BE2C (cell line): ENCODE results near the gene NFKBIL1.

Experiments used
- DNase-seq: peaks from one replicate; pipeline ENCODE4 v3.0.0-alpha.2; 2020
- H3K27me3 ChIP-seq: fragments of 250-450 bp; sonication (Bioruptor Pico); 2 replicates; pipeline ENCODE4 v1.5.1; 2020; ENCODE audit warnings: mild to moderate bottlenecking
- H3K36me3 ChIP-seq: fragments of 250-450 bp; sonication (Bioruptor Pico); 2 replicates; pipeline ENCODE4 v1.5.1; 2020; ENCODE audit warnings: mild to moderate bottlenecking
- H3K4me1 ChIP-seq: fragments of 250-450 bp; sonication (Bioruptor Pico); 2 replicates; pipeline ENCODE4 v1.5.1; 2020
- H3K4me3 ChIP-seq: 2 replicates; pipeline ENCODE4 v1.5.1; 2011; ENCODE audit warnings: low read depth, low read length
- H3K9me3 ChIP-seq: fragments of 250-450 bp; sonication (Bioruptor Pico); 2 replicates; pipeline ENCODE4 v1.5.1; 2020
- TF ChIP-seq, protein P1 (sequence below): IDR thresholded peaks from 2 replicates; pipeline ENCODE4 v1.5.1; 2012; ENCODE audit warnings: mild to moderate bottlenecking, low read depth, low read length

Gene NFKBIL1

DNA sequence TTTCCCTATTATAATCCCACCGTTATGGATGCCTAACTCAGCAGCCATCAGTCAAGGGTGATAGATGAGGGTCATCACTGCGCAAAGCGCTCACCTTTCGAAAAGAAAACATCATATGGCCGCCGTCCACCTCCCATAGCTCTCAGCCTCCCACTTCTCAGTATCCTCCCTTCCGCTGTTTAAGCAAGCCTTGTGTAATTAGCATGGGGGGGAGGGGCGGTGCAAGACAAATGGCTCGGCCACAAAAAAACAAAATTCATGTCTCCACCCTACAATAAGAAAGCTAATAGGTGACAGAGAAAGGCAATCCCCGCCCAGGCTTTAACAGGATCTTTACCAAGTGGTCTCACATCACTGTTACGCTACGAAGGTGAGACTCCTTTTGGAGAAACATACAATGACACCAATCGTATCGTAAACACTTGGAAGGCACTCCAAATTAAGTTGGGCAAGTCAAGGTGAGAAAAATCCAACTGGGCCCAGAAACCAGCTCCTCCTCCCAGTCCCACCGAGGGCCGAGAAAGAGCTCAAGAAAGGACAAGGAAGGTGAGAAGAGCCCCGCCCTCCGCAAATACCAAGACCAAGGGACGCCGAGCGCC, 6.2 kb upstream of the NFKBIL1 start:
- Histone ChIP-seq H3K4me1 (no peaks in the 10 kb centered on the region), H3K4me3 (peak overlapping the region; percentile 90), H3K9me3 (no peaks in the 10 kb centered on the region), H3K27me3 (no peaks in the 10 kb centered on the region), H3K36me3 (peaks cover 48% of the 10 kb centered on the region)
- peak; percentile 52 for DNase-seq
- TF ChIP-seq, protein P1, sequence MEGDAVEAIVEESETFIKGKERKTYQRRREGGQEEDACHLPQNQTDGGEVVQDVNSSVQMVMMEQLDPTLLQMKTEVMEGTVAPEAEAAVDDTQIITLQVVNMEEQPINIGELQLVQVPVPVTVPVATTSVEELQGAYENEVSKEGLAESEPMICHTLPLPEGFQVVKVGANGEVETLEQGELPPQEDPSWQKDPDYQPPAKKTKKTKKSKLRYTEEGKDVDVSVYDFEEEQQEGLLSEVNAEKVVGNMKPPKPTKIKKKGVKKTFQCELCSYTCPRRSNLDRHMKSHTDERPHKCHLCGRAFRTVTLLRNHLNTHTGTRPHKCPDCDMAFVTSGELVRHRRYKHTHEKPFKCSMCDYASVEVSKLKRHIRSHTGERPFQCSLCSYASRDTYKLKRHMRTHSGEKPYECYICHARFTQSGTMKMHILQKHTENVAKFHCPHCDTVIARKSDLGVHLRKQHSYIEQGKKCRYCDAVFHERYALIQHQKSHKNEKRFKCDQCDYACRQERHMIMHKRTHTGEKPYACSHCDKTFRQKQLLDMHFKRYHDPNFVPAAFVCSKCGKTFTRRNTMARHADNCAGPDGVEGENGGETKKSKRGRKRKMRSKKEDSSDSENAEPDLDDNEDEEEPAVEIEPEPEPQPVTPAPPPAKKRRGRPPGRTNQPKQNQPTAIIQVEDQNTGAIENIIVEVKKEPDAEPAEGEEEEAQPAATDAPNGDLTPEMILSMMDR, result no peak

DNA sequence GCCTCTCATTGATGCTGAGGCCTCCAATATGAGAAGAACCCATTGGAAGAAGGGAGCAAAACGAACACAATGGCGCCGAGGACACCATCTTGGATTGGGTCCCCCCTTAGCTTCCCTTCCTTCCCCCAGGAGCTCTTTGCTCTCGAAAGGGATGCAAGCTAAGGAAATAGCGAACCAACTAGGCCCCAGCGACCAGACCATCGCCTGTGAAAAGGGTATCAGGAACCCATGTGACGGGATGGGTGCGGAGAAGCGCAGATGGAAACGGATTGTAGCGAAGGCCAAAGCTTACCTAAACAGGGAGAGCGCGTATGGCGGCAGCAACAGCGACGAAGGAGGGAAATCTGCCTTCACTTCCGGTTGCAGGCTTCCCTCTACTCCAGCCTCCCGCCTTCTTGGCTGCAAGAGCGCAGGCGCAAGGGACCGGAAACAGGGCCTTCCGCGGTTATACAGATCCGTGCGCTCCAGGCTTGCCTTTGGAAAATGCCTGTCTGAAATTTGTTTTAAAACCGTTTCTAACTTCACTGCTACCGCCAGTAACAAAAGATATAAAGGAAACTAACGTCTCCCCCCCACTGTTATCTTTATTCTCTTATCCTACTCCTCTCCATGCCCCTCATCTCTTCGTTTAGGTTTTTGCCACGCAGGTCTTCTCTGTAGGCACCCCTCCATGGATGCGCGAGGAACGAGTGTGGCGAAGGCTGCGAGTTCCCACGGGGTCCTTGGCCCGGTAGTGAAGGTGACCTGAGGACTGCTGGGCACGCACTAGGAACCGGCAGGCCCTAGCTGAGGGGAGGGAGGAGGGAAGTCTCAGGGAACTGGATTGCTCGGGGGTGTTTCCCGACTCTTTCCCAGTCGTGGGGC, 5.5 kb upstream of the NFKBIL1 start, which contains the start of gene DDX39B:
DDX39B (minus strand) TSS at position 346 of the 864 bp plus-strand sequence. CDS start 1,471 bp downstream, outside the sequence.
- TF ChIP-seq, protein P1, result no peak
- peaks cover 40% of the 10 kb centered on the region for H3K36me3 ChIP-seq
- H3K9me3 ChIP-seq, result no peaks in the 10 kb centered on the region
- peak within 1 kb of the TSS; percentile 90 for H3K4me3 ChIP-seq
- no peaks in the 10 kb centered on the region for H3K27me3 ChIP-seq
- H3K4me1 ChIP-seq, result no peaks in the 10 kb centered on the region
- DNase-seq, result peak; percentile 96

DNA sequence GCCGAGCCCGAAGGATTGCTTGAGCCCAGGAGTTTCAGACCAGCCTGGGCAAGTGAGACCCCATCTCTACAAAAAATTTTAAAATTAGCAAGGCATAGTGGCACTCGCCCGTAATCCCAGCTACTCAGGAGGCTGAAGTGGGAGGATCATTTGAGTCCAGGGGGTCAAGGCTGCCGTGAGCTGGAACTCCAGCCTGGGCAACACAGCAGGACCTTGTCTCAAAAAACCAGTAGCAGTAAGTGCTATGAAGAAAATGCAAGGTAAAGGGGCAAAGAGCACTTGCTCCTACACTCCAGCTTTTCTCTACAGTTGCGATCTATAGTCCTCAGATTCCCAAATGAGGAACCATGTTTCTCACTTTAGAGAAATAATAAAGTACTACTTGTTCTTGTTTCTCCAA, 3.8 kb upstream of the NFKBIL1 start:
- Histone ChIP-seq H3K9me3 (no peaks in the 10 kb centered on the region), H3K27me3 (no peaks in the 10 kb centered on the region), H3K4me1 (no peaks in the 10 kb centered on the region), H3K36me3 (peaks cover 23% of the 10 kb centered on the region), H3K4me3 (no peak overlapping the region)
- TF ChIP-seq, protein P1, result no peak
- DNase-seq, result no peak

DNA sequence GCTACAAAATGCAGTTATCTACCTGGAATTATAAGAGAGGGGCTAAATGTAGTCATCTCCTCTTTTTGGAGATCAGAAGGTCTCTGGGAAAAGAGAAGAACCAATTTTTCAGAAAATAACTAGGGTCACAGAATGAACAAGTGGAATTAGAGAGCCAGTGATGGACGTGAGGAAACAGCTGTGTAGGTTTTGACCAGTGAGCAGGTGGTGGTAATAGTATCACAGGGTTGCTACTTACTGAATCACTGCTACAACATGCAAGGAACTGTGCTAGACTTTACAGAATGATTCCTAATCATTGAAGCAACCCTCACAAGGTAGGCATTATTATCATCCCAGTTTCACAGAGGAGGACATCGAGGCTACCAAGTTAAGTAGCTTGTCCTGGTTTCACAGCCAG, 2.7 kb upstream of the NFKBIL1 start:
- no peaks in the 10 kb centered on the region for H3K4me1 ChIP-seq
- no peak for DNase-seq
- peaks cover 20% of the 10 kb centered on the region for H3K36me3 ChIP-seq
- TF ChIP-seq, protein P1, result no peak
- H3K9me3 ChIP-seq, result no peaks in the 10 kb centered on the region
- H3K4me3 ChIP-seq, result no peak overlapping the region
- H3K27me3 ChIP-seq, result no peaks in the 10 kb centered on the region

DNA sequence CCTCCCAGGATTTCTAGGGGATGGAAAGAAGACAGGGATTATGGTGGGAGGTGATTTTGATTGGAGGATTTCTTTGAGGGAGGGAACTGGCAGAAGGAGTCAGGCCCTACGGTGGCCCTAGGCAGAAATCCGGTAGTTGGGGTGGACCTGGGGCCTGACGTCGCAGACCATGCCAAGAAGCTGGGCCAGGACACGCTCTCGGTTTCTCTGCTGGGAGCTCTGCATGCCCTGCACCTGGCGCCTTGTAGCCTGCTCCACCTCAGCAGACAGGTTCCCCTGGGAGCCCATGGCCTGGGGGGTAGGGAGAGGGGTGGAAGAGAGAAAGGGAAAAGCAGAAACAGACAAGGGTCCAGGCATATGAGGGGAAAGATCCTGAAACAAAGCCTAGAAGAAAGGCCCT, 2.1 kb upstream of the NFKBIL1 start:
- H3K27me3 ChIP-seq, result no peaks in the 10 kb centered on the region
- H3K36me3 ChIP-seq, result peaks cover 15% of the 10 kb centered on the region
- H3K4me1 ChIP-seq, result no peaks in the 10 kb centered on the region
- H3K9me3 ChIP-seq, result no peaks in the 10 kb centered on the region
- H3K4me3 ChIP-seq, result peak overlapping the region; percentile 69; the same call in 1 of the 2 replicates
- no peak for DNase-seq
- TF ChIP-seq, protein P1, result no peak

DNA sequence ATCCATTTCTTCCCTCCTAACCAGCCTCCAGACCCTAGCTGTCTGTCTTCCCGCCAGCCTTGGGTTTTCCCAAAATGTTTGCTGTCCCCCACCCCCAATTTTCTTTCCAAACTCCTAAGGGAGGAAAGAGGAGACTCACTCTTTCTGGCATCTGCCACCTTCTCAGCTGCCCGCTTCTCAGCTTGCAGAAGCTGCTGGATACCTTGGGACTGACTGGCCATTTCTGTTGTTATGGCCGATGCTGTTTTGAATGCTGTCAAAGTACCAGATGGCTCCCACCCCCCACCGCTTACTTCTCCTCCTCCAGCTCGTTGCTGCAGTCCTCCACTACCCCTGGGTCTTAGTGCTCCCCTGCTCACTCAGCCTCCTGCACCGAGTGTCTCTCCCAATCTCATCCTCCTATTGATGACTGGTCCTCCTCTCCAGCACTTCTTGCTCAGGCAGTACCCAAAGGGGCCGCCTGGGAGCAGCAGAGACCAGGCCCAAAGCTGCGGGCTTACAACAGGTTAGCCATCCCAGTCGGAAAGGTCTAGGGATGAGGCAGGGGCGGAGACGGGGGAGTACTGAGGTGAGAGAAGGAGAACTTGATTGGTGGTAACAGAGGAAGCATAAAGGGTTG, 960 bp upstream of the NFKBIL1 start, which contains the start of gene ATP6V1G2:
ATP6V1G2 (minus strand) TSS at position 270 of the 619 bp plus-strand sequence; CDS start at position 221, 49 bp downstream.
- peak; percentile 93 for DNase-seq
- Histone ChIP-seq H3K4me3 (peak within 1 kb of the TSS; percentile 69), H3K36me3 (peaks cover 14% of the 10 kb centered on the region), H3K4me1 (no peaks in the 10 kb centered on the region), H3K27me3 (no peaks in the 10 kb centered on the region), H3K9me3 (no peaks in the 10 kb centered on the region)
- TF ChIP-seq, protein P1, result peak; percentile 99
